Adipocyte (in vitro differentiated cells): Measurements from ENCODE around the gene EHMT2.

Experiments
- DNase-seq: peaks from one replicate; pipeline ENCODE4 v3.0.0-alpha.2; 2015; ENCODE audit warnings: low read depth
- H3K27me3 ChIP-seq: replicated peaks from 2 replicates; pipeline ENCODE4 v1.7.0; 2013; ENCODE audit warnings: mild to moderate bottlenecking, low read length, moderate library complexity; ENCODE audit not compliant: control insufficient read depth, insufficient read depth
- H3K36me3 ChIP-seq: 2 replicates; pipeline ENCODE4 v1.7.0; 2013; ENCODE audit warnings: low read length, mild to moderate bottlenecking, moderate library complexity; ENCODE audit not compliant: control insufficient read depth, insufficient read depth, severe bottlenecking
- H3K4me1 ChIP-seq: 2 replicates; pipeline ENCODE4 v1.7.0; 2013; ENCODE audit warnings: mild to moderate bottlenecking, low read length, moderate library complexity; ENCODE audit not compliant: control insufficient read depth, insufficient read depth
- H3K4me3 ChIP-seq: 2 replicates; pipeline ENCODE4 v1.7.0; 2013; ENCODE audit warnings: mild to moderate bottlenecking, low read length, moderate library complexity
- H3K9ac ChIP-seq: 2 replicates; pipeline ENCODE4 v1.7.0; 2013; ENCODE audit warnings: mild to moderate bottlenecking, low read length, moderate library complexity
- H3K9me3 ChIP-seq: 2 replicates; pipeline ENCODE4 v1.7.0; 2013; ENCODE audit warnings: mild to moderate bottlenecking, low read length, moderate library complexity; ENCODE audit not compliant: control insufficient read depth

EHMT2 gene

DNA sequence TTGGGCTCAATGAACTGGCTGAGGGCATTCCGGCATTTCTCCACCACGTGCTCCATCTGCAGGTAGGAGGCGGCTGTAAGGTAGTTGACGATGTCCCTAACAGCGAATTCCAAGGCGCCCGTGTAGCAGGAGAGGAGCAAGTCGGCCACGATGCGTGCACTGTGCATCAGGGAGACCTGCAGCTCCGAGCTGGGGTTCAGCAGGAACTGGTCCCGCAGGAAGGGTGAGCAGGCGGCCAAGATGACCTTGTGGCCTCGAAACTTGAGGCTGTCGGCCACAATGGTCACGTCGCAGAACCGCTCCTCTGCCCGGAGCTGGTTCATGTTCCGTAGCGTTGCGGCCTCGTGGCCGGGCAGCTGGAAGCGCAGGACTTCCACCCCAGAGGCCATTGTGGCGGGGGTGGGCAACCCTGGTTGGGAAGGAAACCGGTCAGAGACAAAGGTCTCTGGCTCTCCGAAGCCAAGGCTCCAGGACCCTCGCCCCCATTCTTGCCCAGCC, 3.5 kb upstream of the EHMT2 start:
- DNase-seq, result no peak
- Histone ChIP-seq H3K9me3 (no peaks in the 10 kb centered on the region), H3K4me1 (peaks cover 31% of the 10 kb centered on the region), H3K36me3 (no peaks in the 10 kb centered on the region), H3K27me3 (no peaks in the 10 kb centered on the region), H3K4me3 (peak overlapping the region; percentile 82), H3K9ac (peak overlapping the region; percentile 82)

DNA sequence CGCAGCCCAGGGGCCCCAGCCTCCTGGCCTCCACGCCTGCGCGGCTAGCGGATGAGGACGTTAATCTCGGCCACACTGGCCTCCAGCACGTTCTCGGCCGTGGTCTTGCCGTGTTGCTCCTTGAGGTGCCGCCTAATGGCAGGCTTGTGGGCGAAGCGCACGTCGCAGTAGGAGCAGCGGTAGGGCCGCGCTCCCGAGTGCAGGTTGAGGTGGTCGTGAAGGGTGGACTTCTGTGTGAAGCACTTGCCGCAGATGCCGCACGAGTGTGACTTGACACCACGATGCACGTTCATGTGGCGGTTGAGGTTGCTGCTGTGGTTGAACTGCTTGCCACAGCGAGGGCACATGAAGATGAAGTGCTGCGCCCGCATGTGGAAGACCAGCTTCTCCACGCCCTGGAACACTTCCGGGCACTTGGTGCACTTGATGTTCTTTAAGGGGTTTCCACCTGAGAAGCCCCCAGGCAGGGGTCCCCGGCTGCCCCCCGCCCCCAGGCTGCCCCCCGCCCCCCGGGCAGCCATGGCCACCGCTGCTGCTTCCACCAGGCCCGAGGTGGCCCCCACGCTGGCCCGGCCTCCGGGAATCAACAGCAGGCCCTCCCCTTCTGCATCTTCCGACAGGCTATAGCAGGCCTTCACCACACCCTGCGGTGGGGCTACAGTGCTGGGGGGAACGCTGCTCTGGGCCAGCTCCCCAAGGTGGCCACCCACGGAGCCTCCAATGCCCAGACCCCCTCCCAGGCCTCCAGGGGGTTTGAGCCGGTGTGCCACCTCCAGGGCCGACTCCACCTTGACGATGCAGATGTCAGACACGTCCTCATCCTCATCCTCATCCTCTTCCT, 2.6 kb upstream of the EHMT2 start:
- H3K4me3 ChIP-seq, result no peak overlapping the region
- no peaks in the 10 kb centered on the region for H3K9me3 ChIP-seq
- peaks cover under 1% of the 10 kb centered on the region for H3K36me3 ChIP-seq
- no peak overlapping the region for H3K9ac ChIP-seq
- no peak for DNase-seq
- no peaks in the 10 kb centered on the region for H3K27me3 ChIP-seq
- H3K4me1 ChIP-seq, result peaks cover 31% of the 10 kb centered on the region

DNA sequence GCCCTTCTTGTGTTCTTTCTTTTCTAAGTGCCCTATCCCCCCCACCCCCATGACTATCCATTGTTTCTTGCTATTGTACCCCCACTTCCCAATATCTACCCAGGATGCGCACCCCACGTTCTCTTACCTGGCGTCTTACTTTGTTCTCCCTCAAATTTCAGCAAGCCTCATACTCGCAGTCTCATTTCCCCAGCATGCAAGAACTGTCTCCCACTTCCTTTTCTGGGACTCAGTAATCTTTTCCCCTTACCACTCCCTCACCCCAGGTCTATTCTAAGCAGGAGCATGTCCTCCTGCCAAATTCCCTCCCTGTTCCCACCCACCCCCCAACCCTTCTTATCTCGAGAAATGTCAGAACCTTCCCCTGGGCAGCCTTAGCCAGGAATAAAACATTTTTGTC, 1.7 kb upstream of the EHMT2 start:
- no peaks in the 10 kb centered on the region for H3K9me3 ChIP-seq
- H3K36me3 ChIP-seq, result peaks cover 6% of the 10 kb centered on the region
- H3K9ac ChIP-seq, result no peak overlapping the region
- peaks cover 31% of the 10 kb centered on the region for H3K4me1 ChIP-seq
- H3K4me3 ChIP-seq, result no peak overlapping the region
- no peak for DNase-seq
- no peaks in the 10 kb centered on the region for H3K27me3 ChIP-seq

DNA sequence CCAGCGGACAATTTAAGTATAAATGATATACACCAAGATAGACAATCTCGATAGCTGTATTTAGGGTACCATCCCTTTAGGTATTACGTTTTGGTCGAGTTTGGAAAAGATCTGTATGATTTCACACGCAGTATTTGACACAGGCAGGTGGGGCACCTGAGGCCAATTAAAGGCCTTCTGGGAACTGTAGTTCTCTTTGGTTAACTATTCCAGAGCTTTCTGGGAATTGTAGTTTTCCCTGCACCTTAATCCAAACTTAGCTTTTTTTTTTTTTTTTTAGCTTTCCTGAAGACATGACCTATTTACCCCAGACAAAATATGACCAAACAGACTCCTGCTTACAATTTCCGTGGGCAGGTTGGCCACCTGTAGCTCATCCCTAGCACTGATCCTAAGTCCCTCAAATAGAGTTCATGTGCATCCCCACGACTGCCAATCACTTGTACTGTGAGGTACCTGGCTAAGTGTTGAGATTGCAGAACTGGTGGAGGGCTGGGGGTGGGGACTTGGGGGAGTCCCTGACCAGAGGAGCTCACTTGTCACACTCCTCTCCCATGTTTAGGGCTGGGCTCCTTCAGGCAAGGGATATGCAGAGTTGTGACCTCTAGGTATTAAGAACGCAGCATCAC, 999 bp upstream of the EHMT2 start:
- H3K27me3 ChIP-seq, result no peaks in the 10 kb centered on the region
- H3K36me3 ChIP-seq, result peaks cover 8% of the 10 kb centered on the region
- H3K4me1 ChIP-seq, result peaks cover 25% of the 10 kb centered on the region
- DNase-seq, result peak; percentile 56
- H3K4me3 ChIP-seq, result peak overlapping the region; percentile 94
- H3K9ac ChIP-seq, result peak overlapping the region; percentile 91
- no peaks in the 10 kb centered on the region for H3K9me3 ChIP-seq

- Histone ChIP-seq H3K27me3 (no peaks in the 10 kb centered on the region), H3K36me3 (peaks cover 22% of the 10 kb centered on the region), H3K9ac (peak overlapping the region; percentile 91), H3K4me3 (peak overlapping the region; percentile 94), H3K9me3 (no peaks in the 10 kb centered on the region), H3K4me1 (peaks cover 20% of the 10 kb centered on the region)
- DNase-seq, result peak; percentile 34
Observed at GRCh38 chr6:31896856-31897611, 464 bp downstream of the EHMT2 start.

GRCh38 chr6:31896493-31896855, 1.0 kb downstream of the EHMT2 start:
- no peaks in the 10 kb centered on the region for H3K9me3 ChIP-seq
- H3K36me3 ChIP-seq, result peaks cover 27% of the 10 kb centered on the region
- no peaks in the 10 kb centered on the region for H3K27me3 ChIP-seq

DNA sequence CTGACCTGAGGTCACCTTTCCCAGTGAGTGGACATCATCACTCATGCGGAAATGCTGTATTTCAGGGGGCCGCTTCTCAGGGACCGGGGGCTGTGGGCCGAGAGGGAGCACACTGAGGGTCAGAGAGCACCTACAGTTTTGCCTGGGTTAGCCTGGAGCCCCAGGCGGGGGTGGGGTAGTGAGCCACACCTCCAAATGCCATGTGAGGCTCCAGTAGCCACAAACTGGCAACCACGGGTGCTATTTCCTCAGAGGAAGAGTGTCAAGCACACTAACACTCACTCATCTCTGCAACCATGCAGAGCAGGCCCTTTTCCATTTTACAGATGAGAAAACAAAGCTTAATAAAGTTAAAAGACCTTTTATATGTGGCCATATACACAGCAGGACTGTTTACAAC, 4.7 kb downstream of the EHMT2 start:
- Histone ChIP-seq H3K4me1 (peaks cover 8% of the 10 kb centered on the region), H3K36me3 (peaks cover 46% of the 10 kb centered on the region), H3K9ac (no peak overlapping the region), H3K4me3 (no peak overlapping the region), H3K9me3 (no peaks in the 10 kb centered on the region), H3K27me3 (no peaks in the 10 kb centered on the region)
- no peak for DNase-seq

More at GRCh38 chr6:31896493-31896855, 1.0 kb downstream of the EHMT2 start:
- DNase-seq, result no peak
- H3K9ac ChIP-seq, result peak overlapping the region; percentile 91
- H3K4me1 ChIP-seq, result peaks cover 20% of the 10 kb centered on the region
- peak overlapping the region; percentile 94 for H3K4me3 ChIP-seq

DNA sequence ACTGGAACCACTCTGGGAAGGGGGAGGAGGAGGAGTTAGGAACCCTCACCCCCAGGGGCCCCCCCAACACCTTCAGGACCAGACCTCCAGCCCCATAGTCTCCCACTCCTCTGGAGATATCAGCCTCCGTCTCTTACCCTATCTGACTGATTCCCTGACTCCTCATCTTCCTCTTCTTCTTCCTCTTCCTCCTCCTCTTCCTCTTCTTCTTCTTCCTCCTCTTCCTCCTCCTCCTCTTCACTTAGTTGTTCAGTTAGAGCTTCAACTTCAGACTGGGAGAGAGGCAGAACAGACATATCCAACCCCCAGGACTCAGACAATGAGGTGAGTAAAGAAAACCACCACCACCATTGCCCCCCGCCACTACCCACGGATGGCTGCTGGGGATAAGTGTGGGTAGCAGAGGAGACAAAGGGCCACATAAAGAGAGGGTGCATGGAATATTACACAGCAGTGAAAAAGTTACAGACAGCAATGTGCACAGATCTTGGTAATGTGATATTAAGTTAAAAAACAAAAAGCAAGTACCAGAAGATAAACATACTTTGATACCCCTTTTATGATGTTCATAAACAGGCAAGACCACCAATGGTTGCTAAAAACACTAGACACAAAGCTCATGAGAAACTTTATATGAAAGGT, 8.0 kb downstream of the EHMT2 start:
- H3K36me3 ChIP-seq, result peaks cover 67% of the 10 kb centered on the region
- no peak overlapping the region for H3K4me3 ChIP-seq
- no peaks in the 10 kb centered on the region for H3K9me3 ChIP-seq
- DNase-seq, result no peak
- no peaks in the 10 kb centered on the region for H3K27me3 ChIP-seq
- H3K9ac ChIP-seq, result no peak overlapping the region
- peaks cover 5% of the 10 kb centered on the region for H3K4me1 ChIP-seq

DNA sequence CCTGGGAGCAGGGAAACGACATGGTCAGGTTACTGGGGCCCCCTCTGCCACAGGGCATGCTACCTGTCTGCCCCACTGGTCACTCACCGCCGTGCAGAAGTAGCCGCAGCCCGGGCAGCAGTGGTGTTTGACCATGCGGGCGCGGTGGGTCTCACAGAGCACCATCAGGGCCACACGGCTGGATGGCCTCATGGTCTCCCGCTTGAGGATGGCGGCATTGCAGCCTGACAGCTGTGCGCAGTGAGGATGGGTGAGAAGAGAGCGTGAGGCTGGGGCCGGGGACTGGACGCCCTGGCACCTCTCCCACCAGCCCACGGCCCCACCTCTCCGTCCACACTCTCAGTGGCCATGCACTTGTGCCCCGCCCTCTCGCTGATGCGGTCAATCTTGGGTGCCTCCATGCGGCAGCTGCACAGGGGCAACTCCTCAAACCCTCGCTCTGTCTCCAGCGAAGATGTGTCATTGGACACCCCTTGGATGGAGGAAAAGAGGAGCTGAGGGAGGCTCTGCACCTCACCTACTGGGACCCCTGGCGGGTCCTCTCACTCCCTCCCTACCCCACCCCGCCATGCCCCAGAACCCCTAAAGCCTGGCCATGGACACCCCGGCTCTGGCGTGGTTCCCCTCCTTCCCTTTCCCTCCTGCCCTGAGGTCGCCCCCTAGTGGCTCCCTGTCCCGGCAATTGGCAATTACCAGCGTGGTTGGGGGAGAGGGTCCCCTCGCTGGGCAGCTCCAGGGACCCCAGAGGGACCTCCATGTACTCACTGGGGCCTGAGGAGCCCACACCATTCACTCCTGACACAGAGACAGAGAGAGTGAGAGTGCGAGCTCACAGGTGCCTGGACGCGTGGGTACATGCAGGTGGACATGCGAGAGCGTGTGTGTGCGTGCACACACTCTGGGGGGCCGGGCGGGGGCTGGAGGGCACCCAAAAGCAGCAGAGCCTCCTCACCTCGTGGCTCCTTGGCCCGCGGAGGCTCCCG, 8.9 kb downstream of the EHMT2 start:
- H3K9ac ChIP-seq, result no peak overlapping the region
- H3K36me3 ChIP-seq, result peaks cover 73% of the 10 kb centered on the region
- peak; percentile 68 for DNase-seq
- no peaks in the 10 kb centered on the region for H3K27me3 ChIP-seq
- no peaks in the 10 kb centered on the region for H3K9me3 ChIP-seq
- H3K4me3 ChIP-seq, result no peak overlapping the region
- peaks cover 5% of the 10 kb centered on the region for H3K4me1 ChIP-seq
